Uterus (tissue), 4 donors: ENCODE data around the gene MAD2L2. TPM values are rescaled to one million over a fixed set of nuclear protein-coding genes. Genes with fewer than 3 reads are reported as not detected.

ENCODE experiments used
- DNase-seq, 2 donors: peaks; one replicate each; pipeline ENCODE4 v3.0.0-alpha.2; 2019 to 2020
- H3K27ac ChIP-seq, 2 donors: fragments of 200-600 bp; sonication (generic); 1 replicate in 1 of 2; 2 replicates in 1 of 2; pipeline ENCODE4 v1.5.1; 2016 to 2018
- H3K27me3 ChIP-seq, 2 donors: fragments of 200-600 bp; sonication (generic); one replicate each; pipeline ENCODE4 v1.5.1; 2018 to 2019; ENCODE audit warnings: control low read depth in 1 of 2
- H3K36me3 ChIP-seq, 2 donors: fragments of 200-600 bp; sonication (generic); one replicate each; pipeline ENCODE4 v1.5.1; 2019; ENCODE audit warnings: control low read depth in 1 of 2
- H3K4me1 ChIP-seq, 2 donors: fragments of 200-600 bp; sonication (generic); one replicate each; pipeline ENCODE4 v1.5.1; 2018 to 2019; ENCODE audit warnings: control low read depth in 1 of 2
- H3K4me3 ChIP-seq, 2 donors: fragments of 200-600 bp; sonication (generic); 1 replicate in 1 of 2; 2 replicates in 1 of 2; pipeline ENCODE4 v1.5.1; 2018 to 2019; ENCODE audit warnings: mild to moderate bottlenecking in 1 of 2
- H3K9me3 ChIP-seq, 2 donors: fragments of 200-600 bp; sonication (generic); one replicate each; pipeline ENCODE4 v1.5.1; 2019; ENCODE audit warnings: control low read depth in 1 of 2
- CTCF ChIP-seq, 4 experiments: fragments of 200-600 bp in 2 of 4; fragments of 450-650 bp in 2 of 4; sonication (generic) in 2 of 4; IDR thresholded peaks; one replicate each; pipeline ENCODE4 v1.5.1; 2016 to 2019; ENCODE audit warnings: antibody characterized with exemption in 4 of 4, mild to moderate bottlenecking in 2 of 4, moderate library complexity in 1 of 4
- POLR2A ChIP-seq, 2 donors: fragments of 450-650 bp; IDR thresholded peaks; one replicate each; pipeline ENCODE4 v1.6.1; 2016; ENCODE audit warnings: antibody characterized with exemption in 2 of 2, mild to moderate bottlenecking in 1 of 2, moderate library complexity in 1 of 2
- intact Hi-C: fragments of 100-400 bp; cut with DNase I; formaldehyde crosslinking; loops from one replicate; pipeline ENCODE4 v1.15.1; 2023; ENCODE audit warnings: low total_unique reads
- total RNA-seq, 4 donors: library from RNA; depleted of rRNA in 3 of 4; stranded (reverse); fragments of >200 nt in 3 of 4; gene quantifications; one replicate each; pipeline versions ENCODE4 v1.1.0 to v1.2.4, GENCODE V29; 2014 to 2023
- donor health status: DM: yes; HTN: yes; CAD: no.

Gene MAD2L2
- total RNA-seq, 4 donors from 2014 or later = 24.3 to 66.2 (median 34.6) TPM

- no peak for DNase-seq
- Histone ChIP-seq H3K27me3 (peaks cover 9 to 17% of the 10 kb centered on the region in 2 donors), H3K27ac (no peak overlapping the region), H3K4me1 (peaks cover 0 to 3% of the 10 kb centered on the region in 2 donors), H3K36me3 (no peaks in the 10 kb centered on the region), H3K9me3 (no peaks in the 10 kb centered on the region), H3K4me3 (no peak overlapping the region)
- TF ChIP-seq POLR2A (IDR thresholded peaks at IDR 0.05) (no peak), CTCF (IDR thresholded peaks at IDR 0.05) (no peak)
- intact Hi-C loops = loop anchor here (5.0 to 10.0 kb wide), 2 partner anchors 415 to 607 kb away; no protein-coding TSS in a partner anchor
These were observed 31.2 kb downstream of the MAD2L2 start for GRCh38 chr1:11649624-11650330.

GRCh38 chr1:11649237-11649623 is 31.7 kb downstream of the MAD2L2 start:
- peaks cover 0 to 3% of the 10 kb centered on the region in 2 donors for H3K4me1 ChIP-seq
- H3K36me3 ChIP-seq = no peaks in the 10 kb centered on the region
- H3K9me3 ChIP-seq = no peaks in the 10 kb centered on the region
- no peak overlapping the region for H3K4me3 ChIP-seq
- H3K27me3 ChIP-seq = peaks cover 9 to 17% of the 10 kb centered on the region in 2 donors
- no peak for DNase-seq
- TF ChIP-seq CTCF (IDR thresholded peaks at IDR 0.05) = no peak
- no peak for TF ChIP-seq POLR2A (IDR thresholded peaks at IDR 0.05)
- intact Hi-C loops = loop anchor here (5.0 to 10.0 kb wide), 2 partner anchors 414 to 607 kb away; no protein-coding TSS in a partner anchor
- no peak overlapping the region for H3K27ac ChIP-seq

GRCh38 chr1:11648732-11649158 is 32.2 kb downstream of the MAD2L2 start:
- intact Hi-C loops = loop anchor here (5.0 to 10.0 kb wide), 2 partner anchors 414 to 606 kb away; no protein-coding TSS in a partner anchor
- Histone ChIP-seq H3K9me3 (no peaks in the 10 kb centered on the region), H3K4me3 (no peak overlapping the region), H3K27me3 (peaks cover 9 to 17% of the 10 kb centered on the region in 2 donors), H3K27ac (no peak overlapping the region), H3K4me1 (peaks cover 0 to 3% of the 10 kb centered on the region in 2 donors), H3K36me3 (no peaks in the 10 kb centered on the region)
- no peak for DNase-seq
- TF ChIP-seq CTCF (IDR thresholded peaks at IDR 0.05) (no peak), POLR2A (IDR thresholded peaks at IDR 0.05) (no peak)

GRCh38 chr1:11648039-11648438 is 32.9 kb downstream of the MAD2L2 start:
- Histone ChIP-seq H3K27ac (no peak overlapping the region), H3K4me3 (no peak overlapping the region), H3K9me3 (no peaks in the 10 kb centered on the region), H3K36me3 (no peaks in the 10 kb centered on the region), H3K4me1 (peaks cover 0 to 3% of the 10 kb centered on the region in 2 donors), H3K27me3 (peaks cover 9 to 17% of the 10 kb centered on the region in 2 donors)
- DNase-seq = no peak
- intact Hi-C loops = loop anchor here (5.0 to 10.0 kb wide), 2 partner anchors 413 to 606 kb away; no protein-coding TSS in a partner anchor
- TF ChIP-seq CTCF (IDR thresholded peaks at IDR 0.05) = no peak
- TF ChIP-seq POLR2A (IDR thresholded peaks at IDR 0.05) = no peak

- Histone ChIP-seq H3K4me1 (peaks cover 0 to 3% of the 10 kb centered on the region in 2 donors), H3K27ac (no peak overlapping the region), H3K27me3 (peaks cover 9 to 17% of the 10 kb centered on the region in 2 donors), H3K4me3 (no peak overlapping the region), H3K9me3 (no peaks in the 10 kb centered on the region), H3K36me3 (no peaks in the 10 kb centered on the region)
- DNase-seq = no peak
- TF ChIP-seq CTCF (IDR thresholded peaks at IDR 0.05) = no peak
- no peak for TF ChIP-seq POLR2A (IDR thresholded peaks at IDR 0.05)
- intact Hi-C loops = loop anchor here (5.0 to 10.0 kb wide), 2 partner anchors 413 to 605 kb away; no protein-coding TSS in a partner anchor
These were observed 33.6 kb downstream of the MAD2L2 start for GRCh38 chr1:11647333-11647732.
